SK-N-SH (cell line): ENCODE measurements around the gene SPATA16. TPM values are rescaled to one million over a fixed set of nuclear protein-coding genes. Genes with fewer than 3 reads are reported as not detected.

Experiments
- CTCF ChIA-PET: fragments of 300-600, 350-600 bp; formaldehyde crosslinking; extraction: SDS; loops from one replicate; lab custom pipeline; 2021; lab: Yijun Ruan, JAX
- POLR2A ChIA-PET: fragments of 350-600 bp; sonication (Branson Sonifier 250); formaldehyde crosslinking; extraction: SDS; loops from one replicate; lab custom pipeline; 2020; ENCODE audit warnings: antibody characterized with exemption, inconsistent platforms; lab: Yijun Ruan, JAX
- DNase-seq: peaks from one replicate; pipeline ENCODE4 v3.0.0; 2012
- H2AFZ ChIP-seq: fragments of 200-600 bp; sonication (generic); 2 replicates; pipeline ENCODE4 v1.8.1; 2016; ENCODE audit warnings: antibody characterized with exemption, mild to moderate bottlenecking, low read depth
- H3F3A ChIP-seq: fragments of 200-600 bp; sonication (generic); replicated peaks from 2 replicates; pipeline ENCODE3; 2016; ENCODE audit warnings: antibody characterized with exemption, mild to moderate bottlenecking; ENCODE audit not compliant: insufficient read depth
- H3K27ac ChIP-seq, 2 experiments: fragments of 200-500 bp in 1 of 2; fragments of 200-600 bp in 1 of 2; sonication (Bioruptor generic) in 1 of 2; sonication (generic), shearing (Covaris generic) in 1 of 2; 2 replicates each; pipeline versions ENCODE4 v1.5.1 to v1.6.1; 2014 to 2016; ENCODE audit warnings: low read depth in 2 of 2, inconsistent platforms in 1 of 2, low read length in 1 of 2, mild to moderate bottlenecking in 1 of 2, mixed read lengths in 1 of 2
- H3K27me3 ChIP-seq: fragments of 200-600 bp; sonication (generic), shearing (Covaris generic); 2 replicates; pipeline ENCODE4 v1.6.1; 2016; ENCODE audit warnings: mixed run types; ENCODE audit not compliant: insufficient read depth
- H3K36me3 ChIP-seq, 2 experiments: fragments of 200-500 bp in 1 of 2; fragments of 200-600 bp in 1 of 2; sonication (Bioruptor generic) in 1 of 2; sonication (generic) in 1 of 2; replicated peaks in 1 of 2; 2 replicates each; pipeline versions ENCODE3 to v1.5.1; 2014 to 2016; ENCODE audit warnings: low read length in 1 of 2, mild to moderate bottlenecking in 1 of 2; ENCODE audit not compliant: insufficient read depth in 2 of 2, control insufficient read depth in 1 of 2
- H3K4me1 ChIP-seq, 2 experiments: fragments of 200-500 bp in 1 of 2; fragments of 200-600 bp in 1 of 2; sonication (Bioruptor generic) in 1 of 2; sonication (generic), shearing (Covaris generic) in 1 of 2; 2 replicates each; pipeline versions ENCODE4 v1.5.1 to v1.6.1; 2014 to 2016; ENCODE audit warnings: low read depth in 1 of 2, low read length in 1 of 2, mixed run types in 1 of 2; ENCODE audit not compliant: insufficient read depth in 2 of 2, control insufficient read depth in 1 of 2
- H3K4me2 ChIP-seq: fragments of 200-600 bp; sonication (generic), shearing (Covaris generic); 2 replicates; pipeline ENCODE4 v1.6.1; 2017; ENCODE audit warnings: mixed run types
- H3K4me3 ChIP-seq, 2 experiments: fragments of 200-500 bp in 1 of 2; fragments of 200-600 bp in 1 of 2; sonication (Bioruptor generic) in 1 of 2; sonication (generic), shearing (Covaris generic) in 1 of 2; 2 replicates each; pipeline versions ENCODE4 v1.5.1 to v1.8.1; 2014 to 2016; ENCODE audit warnings: low read depth in 2 of 2, inconsistent platforms in 1 of 2, low read length in 1 of 2, mild to moderate bottlenecking in 1 of 2, mixed read lengths in 1 of 2, moderate library complexity in 1 of 2
- H3K79me2 ChIP-seq: fragments of 200-600 bp; sonication (generic); 2 replicates; pipeline ENCODE4 v1.8.1; 2017; ENCODE audit warnings: mild to moderate bottlenecking; ENCODE audit not compliant: insufficient read depth
- H3K9ac ChIP-seq: fragments of 200-600 bp; sonication (generic); 2 replicates; pipeline ENCODE4 v1.6.1; 2017; ENCODE audit warnings: mixed run types
- H3K9me2 ChIP-seq: fragments of 200-600 bp; sonication (generic); 2 replicates; pipeline ENCODE4 v1.6.1; 2017; ENCODE audit warnings: mixed run types
- H3K9me3 ChIP-seq: fragments of 200-600 bp; sonication (generic); 2 replicates; pipeline ENCODE4 v1.6.1; 2017; ENCODE audit warnings: mixed run types, mild to moderate bottlenecking, moderate library complexity
- H4K20me1 ChIP-seq: fragments of 200-600 bp; sonication (generic); 2 replicates; pipeline ENCODE4 v1.6.1; 2017; ENCODE audit warnings: mild to moderate bottlenecking, mixed run types; ENCODE audit not compliant: insufficient read depth
- FOSL2 ChIP-seq: IDR thresholded peaks from 2 replicates; pipeline ENCODE4 v1.4.0; 2012; ENCODE audit warnings: low read depth, mild to moderate bottlenecking, moderate library complexity, borderline replicate concordance
- FOXJ3 ChIP-seq: sonication (generic); formaldehyde crosslinking; IDR thresholded peaks from 2 replicates; pipeline ENCODE4 v1.5.1; 2020; ENCODE audit warnings: mild to moderate bottlenecking, missing genetic modification reagents
- JUND ChIP-seq: IDR thresholded peaks from 2 replicates; pipeline ENCODE4 v1.4.0; 2012
- NRF1 ChIP-seq: IDR thresholded peaks from 2 replicates; pipeline ENCODE4 v1.6.1; 2012; ENCODE audit warnings: low read depth, mild to moderate bottlenecking, low read length
- RAD21 ChIP-seq: IDR thresholded peaks from 2 replicates; pipeline ENCODE4 v1.6.1; 2012; ENCODE audit warnings: mild to moderate bottlenecking, low read length
- RCOR1 ChIP-seq: fragments of 150-350 bp; IDR thresholded peaks from 2 replicates; pipeline ENCODE4 v1.6.1; 2017; ENCODE audit warnings: antibody characterized with exemption, low read length
- SMC3 ChIP-seq: IDR thresholded peaks from 2 replicates; pipeline ENCODE4 v1.6.1; 2012; ENCODE audit warnings: low read depth, low read length, improper control_type of control experiment
- TAF1 ChIP-seq: IDR thresholded peaks from 2 replicates; pipeline ENCODE4 v1.6.1; 2012; ENCODE audit warnings: low read depth, mild to moderate bottlenecking, low read length, moderate library complexity, borderline replicate concordance
- WGBS: methylation state at CpG from one replicate; pipeline ENCODE4 v1.1.6; 2017; ENCODE audit warnings: low lambda C conversion rate; 5-methylcytosine and 5-hydroxymethylcytosine counted together
- polyA plus RNA-seq, 3 experiments: library from polyadenylated mRNA; depleted of rRNA; stranded (reverse); fragments of >200 nt; gene quantifications; 2 replicates each; pipeline ENCODE4 v1.2.3, GENCODE V29; 2012
- TF ChIP-seq, protein P1 (sequence below): fragments of 150-350 bp; IDR thresholded peaks from 2 replicates; pipeline ENCODE4 v1.6.1; 2016; ENCODE audit warnings: mild to moderate bottlenecking, low read depth, low read length
- TF ChIP-seq, protein P2 (sequence below): fragments of 200-600 bp; sonication (generic); IDR thresholded peaks from 2 replicates; pipeline ENCODE4 v1.6.1; 2017; ENCODE audit warnings: antibody characterized with exemption, mild to moderate bottlenecking, moderate library complexity
- TF ChIP-seq, protein P3 (sequence below): IDR thresholded peaks from 2 replicates; pipeline ENCODE4 v1.4.0; 2012; ENCODE audit warnings: low read depth
- TF ChIP-seq, protein P4 (sequence below): IDR thresholded peaks from 2 replicates; pipeline ENCODE4 v1.6.1; 2012; ENCODE audit warnings: mild to moderate bottlenecking, low read depth, low read length, moderate library complexity

The SPATA16 gene
- polyA plus RNA-seq, 1 of the 3 experiments (the other 2 are of a cell fraction) = not detected

DNA sequence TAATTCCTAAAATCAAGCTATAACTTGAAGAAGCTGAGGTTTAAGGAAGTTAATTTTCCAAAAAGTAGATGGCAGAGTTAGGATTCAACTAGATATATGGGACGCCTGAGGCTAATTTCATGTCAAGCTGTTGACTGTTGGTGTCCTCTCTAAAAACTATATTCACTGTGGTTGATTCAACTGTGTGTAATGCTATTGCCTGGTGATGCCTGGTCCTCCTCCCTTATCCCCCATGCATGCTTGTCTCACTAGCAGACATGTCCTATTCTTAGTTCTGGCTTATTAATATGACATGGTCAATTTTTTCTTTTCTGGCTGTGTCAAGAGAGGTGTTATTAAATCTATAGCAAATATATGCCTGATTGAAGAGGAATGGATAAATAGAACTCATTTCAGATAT is 156.1 kb downstream of the SPATA16 start:
- ChIA-PET POLR2A (no interaction called here), CTCF (interaction anchor here (0.8 kb wide), 1 partner anchor 61 kb away, joined by 3 read pairs; no protein-coding TSS in a partner anchor)
- H4K20me1 ChIP-seq = no peaks in the 10 kb centered on the region
- no peak overlapping the region for H3K9ac ChIP-seq
- H2AFZ ChIP-seq = no peak overlapping the region
- H3K4me3 ChIP-seq = no peak overlapping the region
- no peaks in the 10 kb centered on the region for H3K9me3 ChIP-seq
- H3F3A ChIP-seq = no peaks in the 10 kb centered on the region
- H3K4me2 ChIP-seq = no peak overlapping the region
- H3K79me2 ChIP-seq = no peaks in the 10 kb centered on the region
- H3K4me1 ChIP-seq = no peaks in the 10 kb centered on the region
- no peak overlapping the region for H3K27ac ChIP-seq
- TF ChIP-seq RCOR1 (no peak), FOXJ3 (CRISPR knock-in tag) (no peak), TAF1 (no peak), NRF1 (no peak), RAD21 (no peak), JUND (no peak), FOSL2 (no peak)
- TF ChIP-seq, protein P1, sequence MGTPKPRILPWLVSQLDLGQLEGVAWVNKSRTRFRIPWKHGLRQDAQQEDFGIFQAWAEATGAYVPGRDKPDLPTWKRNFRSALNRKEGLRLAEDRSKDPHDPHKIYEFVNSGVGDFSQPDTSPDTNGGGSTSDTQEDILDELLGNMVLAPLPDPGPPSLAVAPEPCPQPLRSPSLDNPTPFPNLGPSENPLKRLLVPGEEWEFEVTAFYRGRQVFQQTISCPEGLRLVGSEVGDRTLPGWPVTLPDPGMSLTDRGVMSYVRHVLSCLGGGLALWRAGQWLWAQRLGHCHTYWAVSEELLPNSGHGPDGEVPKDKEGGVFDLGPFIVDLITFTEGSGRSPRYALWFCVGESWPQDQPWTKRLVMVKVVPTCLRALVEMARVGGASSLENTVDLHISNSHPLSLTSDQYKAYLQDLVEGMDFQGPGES = no peak
- TF ChIP-seq, protein P2, sequence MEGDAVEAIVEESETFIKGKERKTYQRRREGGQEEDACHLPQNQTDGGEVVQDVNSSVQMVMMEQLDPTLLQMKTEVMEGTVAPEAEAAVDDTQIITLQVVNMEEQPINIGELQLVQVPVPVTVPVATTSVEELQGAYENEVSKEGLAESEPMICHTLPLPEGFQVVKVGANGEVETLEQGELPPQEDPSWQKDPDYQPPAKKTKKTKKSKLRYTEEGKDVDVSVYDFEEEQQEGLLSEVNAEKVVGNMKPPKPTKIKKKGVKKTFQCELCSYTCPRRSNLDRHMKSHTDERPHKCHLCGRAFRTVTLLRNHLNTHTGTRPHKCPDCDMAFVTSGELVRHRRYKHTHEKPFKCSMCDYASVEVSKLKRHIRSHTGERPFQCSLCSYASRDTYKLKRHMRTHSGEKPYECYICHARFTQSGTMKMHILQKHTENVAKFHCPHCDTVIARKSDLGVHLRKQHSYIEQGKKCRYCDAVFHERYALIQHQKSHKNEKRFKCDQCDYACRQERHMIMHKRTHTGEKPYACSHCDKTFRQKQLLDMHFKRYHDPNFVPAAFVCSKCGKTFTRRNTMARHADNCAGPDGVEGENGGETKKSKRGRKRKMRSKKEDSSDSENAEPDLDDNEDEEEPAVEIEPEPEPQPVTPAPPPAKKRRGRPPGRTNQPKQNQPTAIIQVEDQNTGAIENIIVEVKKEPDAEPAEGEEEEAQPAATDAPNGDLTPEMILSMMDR = no peak
- TF ChIP-seq, protein P3, sequence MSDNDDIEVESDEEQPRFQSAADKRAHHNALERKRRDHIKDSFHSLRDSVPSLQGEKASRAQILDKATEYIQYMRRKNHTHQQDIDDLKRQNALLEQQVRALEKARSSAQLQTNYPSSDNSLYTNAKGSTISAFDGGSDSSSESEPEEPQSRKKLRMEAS = no peak
- no peaks in the 10 kb centered on the region for H3K36me3 ChIP-seq
- 64% methylated on average over 1 of the region's 1 CpG for WGBS
- no peaks in the 10 kb centered on the region for H3K27me3 ChIP-seq
- no peak for DNase-seq
- H3K9me2 ChIP-seq = no peaks in the 10 kb centered on the region

DNA sequence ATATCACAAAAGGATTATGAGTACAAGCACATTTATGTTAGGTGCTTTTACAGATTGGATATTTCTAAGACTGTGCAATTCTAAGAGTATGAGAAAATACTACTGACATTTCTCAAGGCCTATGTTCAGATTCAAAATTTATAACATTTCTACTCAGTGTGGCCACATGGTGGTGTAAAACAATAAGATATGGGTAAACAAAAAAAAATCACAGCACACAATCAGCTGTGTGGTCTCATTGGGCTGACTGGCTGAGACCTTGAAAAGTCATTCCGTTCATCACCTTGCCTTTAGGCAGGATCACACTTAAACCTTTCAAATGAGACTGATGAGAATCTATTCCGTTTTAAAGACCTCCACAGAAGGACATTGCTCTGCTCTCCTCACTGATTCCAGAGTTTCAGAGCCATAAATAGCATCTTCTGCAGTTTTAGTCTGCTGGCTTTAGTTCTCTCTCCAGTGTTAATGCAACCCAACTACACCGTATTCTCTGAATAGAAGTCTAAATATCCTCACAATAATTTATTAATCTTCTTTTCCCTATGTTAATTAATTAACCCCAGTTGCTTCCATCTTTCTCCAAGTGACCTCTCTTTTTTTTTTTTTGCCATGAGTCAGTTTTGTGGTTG is 158.2 kb downstream of the SPATA16 start:
- Histone ChIP-seq H3K9me3 (no peaks in the 10 kb centered on the region), H4K20me1 (no peaks in the 10 kb centered on the region), H3K9ac (no peak overlapping the region), H3K79me2 (no peaks in the 10 kb centered on the region), H3K27me3 (no peaks in the 10 kb centered on the region), H3K4me1 (no peaks in the 10 kb centered on the region), H3K4me2 (no peak overlapping the region), H3K9me2 (no peaks in the 10 kb centered on the region), H2AFZ (no peak overlapping the region), H3F3A (no peaks in the 10 kb centered on the region), H3K27ac (no peak overlapping the region), H3K4me3 (no peak overlapping the region), H3K36me3 (no peaks in the 10 kb centered on the region)
- CTCF ChIA-PET = interaction anchor here (1.0 to 2.0 kb wide), 9 partner anchors 10 to 571 kb away, joined by 3 to 9 read pairs (median 4); no protein-coding TSS in a partner anchor
- POLR2A ChIA-PET = no interaction called here
- TF ChIP-seq, protein P4, sequence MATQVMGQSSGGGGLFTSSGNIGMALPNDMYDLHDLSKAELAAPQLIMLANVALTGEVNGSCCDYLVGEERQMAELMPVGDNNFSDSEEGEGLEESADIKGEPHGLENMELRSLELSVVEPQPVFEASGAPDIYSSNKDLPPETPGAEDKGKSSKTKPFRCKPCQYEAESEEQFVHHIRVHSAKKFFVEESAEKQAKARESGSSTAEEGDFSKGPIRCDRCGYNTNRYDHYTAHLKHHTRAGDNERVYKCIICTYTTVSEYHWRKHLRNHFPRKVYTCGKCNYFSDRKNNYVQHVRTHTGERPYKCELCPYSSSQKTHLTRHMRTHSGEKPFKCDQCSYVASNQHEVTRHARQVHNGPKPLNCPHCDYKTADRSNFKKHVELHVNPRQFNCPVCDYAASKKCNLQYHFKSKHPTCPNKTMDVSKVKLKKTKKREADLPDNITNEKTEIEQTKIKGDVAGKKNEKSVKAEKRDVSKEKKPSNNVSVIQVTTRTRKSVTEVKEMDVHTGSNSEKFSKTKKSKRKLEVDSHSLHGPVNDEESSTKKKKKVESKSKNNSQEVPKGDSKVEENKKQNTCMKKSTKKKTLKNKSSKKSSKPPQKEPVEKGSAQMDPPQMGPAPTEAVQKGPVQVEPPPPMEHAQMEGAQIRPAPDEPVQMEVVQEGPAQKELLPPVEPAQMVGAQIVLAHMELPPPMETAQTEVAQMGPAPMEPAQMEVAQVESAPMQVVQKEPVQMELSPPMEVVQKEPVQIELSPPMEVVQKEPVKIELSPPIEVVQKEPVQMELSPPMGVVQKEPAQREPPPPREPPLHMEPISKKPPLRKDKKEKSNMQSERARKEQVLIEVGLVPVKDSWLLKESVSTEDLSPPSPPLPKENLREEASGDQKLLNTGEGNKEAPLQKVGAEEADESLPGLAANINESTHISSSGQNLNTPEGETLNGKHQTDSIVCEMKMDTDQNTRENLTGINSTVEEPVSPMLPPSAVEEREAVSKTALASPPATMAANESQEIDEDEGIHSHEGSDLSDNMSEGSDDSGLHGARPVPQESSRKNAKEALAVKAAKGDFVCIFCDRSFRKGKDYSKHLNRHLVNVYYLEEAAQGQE = no peak
- TF ChIP-seq SMC3 = peak; percentile 35; the same call in 1 of the 2 replicates
- TF ChIP-seq FOXJ3 (CRISPR knock-in tag) = no peak
- peak; percentile 73 for TF ChIP-seq RAD21
- 46% methylated on average over 3 of the region's 3 CpGs for WGBS
- peak; percentile 37 for DNase-seq
